H1 (cell line): ENCODE data around the gene GPC1. TPM values are rescaled to one million over a fixed set of nuclear protein-coding genes. Genes with fewer than 3 reads are reported as not detected.

Experiments
- BRCA1 ChIP-seq: IDR thresholded peaks from 2 replicates; pipeline ENCODE4 v1.6.1; 2012; ENCODE audit warnings: low read depth, low read length, improper control_type of control experiment
- CHD7 ChIP-seq: fragments of 300-600 bp; sonication (generic); IDR thresholded peaks from 2 replicates; pipeline ENCODE4 v1.7.1; 2012; ENCODE audit warnings: low read length, moderate library complexity, mild to moderate bottlenecking, inconsistent platforms; ENCODE audit not compliant: insufficient replicate concordance
- GABPA ChIP-seq: IDR thresholded peaks from 2 replicates; pipeline ENCODE4 v1.6.1; 2011; ENCODE audit warnings: mild to moderate bottlenecking, low read length, moderate library complexity, borderline replicate concordance; ENCODE audit not compliant: insufficient read depth
- JUND ChIP-seq: IDR thresholded peaks from 2 replicates; pipeline ENCODE4 v1.6.1; 2011; ENCODE audit warnings: mild to moderate bottlenecking, improper control_type of control experiment, low read length
- MAX ChIP-seq: IDR thresholded peaks from 2 replicates; pipeline ENCODE4 v1.6.1; 2012; ENCODE audit warnings: inconsistent platforms
- NANOG ChIP-seq: IDR thresholded peaks from 2 replicates; pipeline ENCODE4 v1.6.1; 2011; ENCODE audit warnings: low read length, low read depth, mild to moderate bottlenecking, inconsistent platforms; ENCODE audit not compliant: insufficient read depth, poor library complexity, severe bottlenecking
- NRF1 ChIP-seq: IDR thresholded peaks from 2 replicates; pipeline ENCODE4 v1.6.1; 2011; ENCODE audit warnings: mild to moderate bottlenecking, low read depth, low read length, improper control_type of control experiment
- PHF8 ChIP-seq: fragments of 200-600 bp; sonication (generic); conservative IDR thresholded peaks from 2 replicates; pipeline ENCODE4 v1.7.1; 2012; ENCODE audit warnings: low read depth, mild to moderate bottlenecking, inconsistent platforms, low read length, moderate library complexity
- SAP30 ChIP-seq: fragments of 300-600 bp; sonication (generic); IDR thresholded peaks from 2 replicates; pipeline ENCODE4 v1.7.1; 2012; ENCODE audit warnings: low read length, moderate library complexity, mild to moderate bottlenecking, inconsistent platforms; ENCODE audit not compliant: insufficient read depth, insufficient replicate concordance
- USF2 ChIP-seq: IDR thresholded peaks from 2 replicates; pipeline ENCODE4 v1.6.1; 2011; ENCODE audit warnings: low read length, improper control_type of control experiment
- polyA plus RNA-seq, 7 experiments: library from polyadenylated mRNA; depleted of rRNA in 3 of 7; stranded (reverse) in 5 of 7; unstranded in 2 of 7; fragments of >200 nt in 5 of 7; fragments of 200-250 nt in 2 of 7; gene quantifications; 1 replicate in 5 of 7; 2 replicates in 1 of 7; 4 replicates in 1 of 7; pipeline versions ENCODE4 v1.2.1 to v1.2.3, GENCODE V29; 2011 to 2013; ENCODE audit warnings: missing spikeins in 2 of 7, mixed read lengths in 2 of 7
- total RNA-seq: library from RNA; stranded (reverse); fragmentation: NEBNext Ultra II Directional; extraction: Animal tissue kit (Norgen Biotek cat#: 25700); gene quantifications from 2 replicates; pipeline ENCODE4 v1.2.1, GENCODE V29; 2021

Gene GPC1
- total and polyA plus RNA-seq, 2 of the 8 experiments (the other 6 are each of a cell fraction or from before 2014, with no cell fraction given): 21.9 to 28.3 TPM

GRCh38 chr2:240407090-240407489 lies 28.4 kb upstream of the GPC1 start (continued):
- no peak for TF ChIP-seq CHD7
- no peak for TF ChIP-seq GABPA
- TF ChIP-seq MAX: no peak
- no peak for TF ChIP-seq JUND
- no peak for TF ChIP-seq BRCA1
- no peak for TF ChIP-seq NANOG
- TF ChIP-seq PHF8: no peak
- no peak for TF ChIP-seq USF2
- TF ChIP-seq NRF1: no peak
- no peak for TF ChIP-seq SAP30
